Ramos (cell line): Measurements from ENCODE around the gene CD276.

Experiments
- in situ Hi-C: fragments of 300-500 bp; cut with MboI; formaldehyde crosslinking; loops from one replicate; pipeline ENCODE4 v1.14.3; 2022; ENCODE audit warnings: low sequenced_read_pairs; ENCODE audit not compliant: unreplicated experiment

The CD276 gene

DNA sequence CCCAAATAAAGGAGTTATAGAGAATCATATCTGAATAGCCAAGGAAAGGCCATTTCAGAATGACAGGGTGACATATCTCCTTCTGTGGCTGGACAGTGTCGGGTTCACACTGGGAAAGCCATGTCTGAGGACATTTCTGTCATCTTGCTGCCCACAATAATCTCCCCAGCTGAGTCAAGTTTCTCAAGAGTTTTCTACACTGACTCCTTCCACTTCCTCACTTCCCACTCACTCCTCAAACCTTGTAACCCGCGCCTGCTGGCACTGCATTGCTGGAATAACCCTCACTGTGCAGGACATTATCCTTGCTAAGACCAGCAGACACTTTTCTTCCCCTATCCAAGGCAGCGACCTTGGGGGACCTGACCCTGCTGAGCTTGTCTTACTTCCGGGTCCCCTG is 74.3 kb downstream of the CD276 start:
- in situ Hi-C loops, result no loop called here

GRCh38 chr15:73760330-73761329 is 76.4 kb downstream of the CD276 start:
- in situ Hi-C loops, result no loop called here

GRCh38 chr15:73763931-73764330 is 79.7 kb downstream of the CD276 start:
- in situ Hi-C loops, result no loop called here
